Measurements from ENCODE around the gene POLG. TPM values are rescaled to one million over a fixed set of nuclear protein-coding genes. Genes with fewer than 3 reads are reported as not detected.
A peak's percentile ranks its signal among the peaks of the same experiment; 100 is the strongest.

Gene POLG
- total and polyA plus RNA-seq, 4 experiments from 2014 or later: 19.4 to 151 (median 99.5) TPM

GRCh38 chr15:89374086-89374981 is 39.7 kb upstream of the POLG start:
- no peak overlapping the region for H3K4me3 ChIP-seq (ENCODE audit: low read length in 2 of 2)
- no peak overlapping the region for H3K27ac ChIP-seq (ENCODE audit: low read depth, low read length)
- H3K4me1 Mint-ChIP-seq: peaks cover 4 to 23% (median 13%) of the 10 kb centered on the region in 4 donors
- peaks cover 49 to 57% of the 10 kb centered on the region in 2 donors for H3K27me3 Mint-ChIP-seq
- H3K4me3 Mint-ChIP-seq: no peak overlapping the region
- intact Hi-C loops (cut with micrococcal nuclease): no loop called here
- no peaks in the 10 kb centered on the region for H3K36me3 ChIP-seq (ENCODE audit: insufficient read depth, low read length)
- peaks cover 0 to 4% (median 0%) of the 10 kb centered on the region in 8 donors for H3K9me3 Mint-ChIP-seq
- no peaks in the 10 kb centered on the region for H3K9me3 ChIP-seq (ENCODE audit: control insufficient read depth in 1 of 2, low read length in 2 of 2)
- H3K27ac Mint-ChIP-seq: no peak overlapping the region
- H3K27me3 ChIP-seq (ENCODE audit: insufficient read depth, low read length): peaks cover 53% of the 10 kb centered on the region
- CTCF ChIA-PET (ENCODE audit: partially characterized antibody): no interaction called here
- no peak for DNase-seq
- H3K36me3 Mint-ChIP-seq: no peaks in the 10 kb centered on the region
- H3K4me1 ChIP-seq (ENCODE audit: insufficient read depth, low read length): peaks cover 11% of the 10 kb centered on the region
- POLR2A ChIA-PET (ENCODE audit: partially characterized antibody): interaction anchor here (1.1 kb wide), 1 partner anchor 39 kb away, joined by 3 read pairs; the partner anchor contains the start of gene POLG

- Mint-ChIP-seq H3K27ac (no peak overlapping the region), H3K4me1 (peaks cover 3 to 23% (median 11%) of the 10 kb centered on the region in 4 donors), H3K9me3 (peaks cover 0 to 4% (median 0%) of the 10 kb centered on the region in 8 donors), H3K36me3 (no peaks in the 10 kb centered on the region), H3K4me3 (peak overlapping the region in 2 of 8 donors; percentile 39 to 67), H3K27me3 (peaks cover 53 to 57% of the 10 kb centered on the region in 2 donors)
- Histone ChIP-seq H3K27me3 (ENCODE audit: insufficient read depth, low read length) (peaks cover 44% of the 10 kb centered on the region), H3K27ac (ENCODE audit: low read depth, low read length) (no peak overlapping the region), H3K4me3 (ENCODE audit: low read length in 2 of 2) (no peak overlapping the region), H3K4me1 (ENCODE audit: insufficient read depth, low read length) (peaks cover 14% of the 10 kb centered on the region), H3K9me3 (ENCODE audit: control insufficient read depth in 1 of 2, low read length in 2 of 2) (no peaks in the 10 kb centered on the region), H3K36me3 (ENCODE audit: insufficient read depth, low read length) (no peaks in the 10 kb centered on the region)
- no peak for DNase-seq
- intact Hi-C loops (cut with micrococcal nuclease): no loop called here
- CTCF ChIA-PET (ENCODE audit: partially characterized antibody): interaction anchor here (2.1 kb wide), 1 partner anchor 14 kb away, joined by 19 read pairs; no protein-coding TSS in a partner anchor
- POLR2A ChIA-PET (ENCODE audit: partially characterized antibody): no interaction called here
These were observed 37.7 kb upstream of the POLG start for GRCh38 chr15:89372069-89372935.

GRCh38 chr15:89371228-89372044 is 36.8 kb upstream of the POLG start:
- CTCF ChIA-PET (ENCODE audit: partially characterized antibody): interaction anchor here (2.1 kb wide), 1 partner anchor 13 kb away, joined by 19 read pairs; no protein-coding TSS in a partner anchor
- Histone ChIP-seq H3K4me1 (ENCODE audit: insufficient read depth, low read length) (peaks cover 20% of the 10 kb centered on the region), H3K4me3 (ENCODE audit: low read length in 2 of 2) (no peak overlapping the region), H3K27ac (ENCODE audit: low read depth, low read length) (no peak overlapping the region), H3K27me3 (ENCODE audit: insufficient read depth, low read length) (peaks cover 43% of the 10 kb centered on the region), H3K9me3 (ENCODE audit: control insufficient read depth in 1 of 2, low read length in 2 of 2) (no peaks in the 10 kb centered on the region), H3K36me3 (ENCODE audit: insufficient read depth, low read length) (no peaks in the 10 kb centered on the region)
- peaks cover 7 to 27% (median 14%) of the 10 kb centered on the region in 4 donors for H3K4me1 Mint-ChIP-seq
- intact Hi-C loops (cut with micrococcal nuclease): no loop called here
- POLR2A ChIA-PET (ENCODE audit: partially characterized antibody): no interaction called here
- no peaks in the 10 kb centered on the region for H3K36me3 Mint-ChIP-seq
- H3K27ac Mint-ChIP-seq: no peak overlapping the region
- peaks cover 54 to 57% of the 10 kb centered on the region in 2 donors for H3K27me3 Mint-ChIP-seq
- H3K4me3 Mint-ChIP-seq: no peak overlapping the region
- H3K9me3 Mint-ChIP-seq: peaks cover 0 to 4% (median 0%) of the 10 kb centered on the region in 8 donors
- DNase-seq: no peak

- Mint-ChIP-seq H3K27me3 (peaks cover 57 to 59% of the 10 kb centered on the region in 2 donors), H3K27ac (peak overlapping the region in 1 of 7 donors; percentile 59), H3K4me1 (peaks cover 7 to 32% (median 17%) of the 10 kb centered on the region in 4 donors), H3K4me3 (peak overlapping the region in 1 of 8 donors; percentile 24), H3K9me3 (peaks cover 0 to 4% (median 0%) of the 10 kb centered on the region in 8 donors), H3K36me3 (no peaks in the 10 kb centered on the region)
- Histone ChIP-seq H3K27ac (ENCODE audit: low read depth, low read length) (no peak overlapping the region), H3K4me3 (ENCODE audit: low read length in 2 of 2) (no peak overlapping the region), H3K4me1 (ENCODE audit: insufficient read depth, low read length) (peaks cover 20% of the 10 kb centered on the region), H3K9me3 (ENCODE audit: control insufficient read depth in 1 of 2, low read length in 2 of 2) (no peaks in the 10 kb centered on the region), H3K27me3 (ENCODE audit: insufficient read depth, low read length) (peaks cover 47% of the 10 kb centered on the region), H3K36me3 (ENCODE audit: insufficient read depth, low read length) (no peaks in the 10 kb centered on the region)
- no peak for DNase-seq
- ChIA-PET POLR2A (ENCODE audit: partially characterized antibody) (no interaction called here), CTCF (ENCODE audit: partially characterized antibody) (no interaction called here)
- intact Hi-C loops (cut with micrococcal nuclease): no loop called here
These were observed 36.3 kb upstream of the POLG start for GRCh38 chr15:89370978-89371227.

GRCh38 chr15:89370120-89370977 is 35.7 kb upstream of the POLG start:
- Histone ChIP-seq H3K4me1 (ENCODE audit: insufficient read depth, low read length) (peaks cover 20% of the 10 kb centered on the region), H3K9me3 (ENCODE audit: control insufficient read depth in 1 of 2, low read length in 2 of 2) (no peaks in the 10 kb centered on the region), H3K4me3 (ENCODE audit: low read length in 2 of 2) (no peak overlapping the region), H3K27me3 (ENCODE audit: insufficient read depth, low read length) (peaks cover 43% of the 10 kb centered on the region), H3K27ac (ENCODE audit: low read depth, low read length) (no peak overlapping the region), H3K36me3 (ENCODE audit: insufficient read depth, low read length) (no peaks in the 10 kb centered on the region)
- H3K4me1 Mint-ChIP-seq: peaks cover 7 to 34% (median 18%) of the 10 kb centered on the region in 4 donors
- peak overlapping the region in 1 of 7 donors; percentile 59 for H3K27ac Mint-ChIP-seq
- H3K27me3 Mint-ChIP-seq: peaks cover 55 to 58% of the 10 kb centered on the region in 2 donors
- peak overlapping the region in 2 of 8 donors; percentile 24 to 51 for H3K4me3 Mint-ChIP-seq
- H3K36me3 Mint-ChIP-seq: no peaks in the 10 kb centered on the region
- intact Hi-C loops (cut with micrococcal nuclease): no loop called here
- ChIA-PET CTCF (ENCODE audit: partially characterized antibody) (no interaction called here), POLR2A (ENCODE audit: partially characterized antibody) (no interaction called here)
- DNase-seq: no peak
- peaks cover 0 to 4% (median 0%) of the 10 kb centered on the region in 8 donors for H3K9me3 Mint-ChIP-seq

- Histone ChIP-seq H3K27me3 (ENCODE audit: insufficient read depth, low read length) (peaks cover 48% of the 10 kb centered on the region), H3K9me3 (ENCODE audit: control insufficient read depth in 1 of 2, low read length in 2 of 2) (no peaks in the 10 kb centered on the region), H3K36me3 (ENCODE audit: insufficient read depth, low read length) (no peaks in the 10 kb centered on the region), H3K27ac (ENCODE audit: low read depth, low read length) (no peak overlapping the region), H3K4me3 (ENCODE audit: low read length in 2 of 2) (no peak overlapping the region), H3K4me1 (ENCODE audit: insufficient read depth, low read length) (peaks cover 20% of the 10 kb centered on the region)
- Mint-ChIP-seq H3K4me1 (peaks cover 7 to 38% (median 18%) of the 10 kb centered on the region in 4 donors), H3K4me3 (peak overlapping the region in 3 of 8 donors; percentile 9 to 13 (median 13)), H3K9me3 (peaks cover 0 to 4% (median 0%) of the 10 kb centered on the region in 8 donors), H3K36me3 (no peaks in the 10 kb centered on the region), H3K27ac (peak overlapping the region in 1 of 7 donors; percentile 21), H3K27me3 (peaks cover 53 to 60% of the 10 kb centered on the region in 2 donors)
- POLR2A ChIA-PET (ENCODE audit: partially characterized antibody): no interaction called here
- intact Hi-C loops (cut with micrococcal nuclease): no loop called here
- CTCF ChIA-PET (ENCODE audit: partially characterized antibody): interaction anchor here (1.2 kb wide), 1 partner anchor 11 kb away, joined by 9 read pairs; no protein-coding TSS in a partner anchor
- no peak for DNase-seq
These were observed 34.8 kb upstream of the POLG start for GRCh38 chr15:89369341-89369947.
